Measurements from ENCODE around the gene TOR2A. TPM values are rescaled to one million over a fixed set of nuclear protein-coding genes. Genes with fewer than 3 reads are reported as not detected.

TOR2A gene
- total and polyA plus RNA-seq, 2 of the 8 experiments (the other 6 are each of a cell fraction or from before 2014, with no cell fraction given): 18.7 to 24.9 TPM

DNA sequence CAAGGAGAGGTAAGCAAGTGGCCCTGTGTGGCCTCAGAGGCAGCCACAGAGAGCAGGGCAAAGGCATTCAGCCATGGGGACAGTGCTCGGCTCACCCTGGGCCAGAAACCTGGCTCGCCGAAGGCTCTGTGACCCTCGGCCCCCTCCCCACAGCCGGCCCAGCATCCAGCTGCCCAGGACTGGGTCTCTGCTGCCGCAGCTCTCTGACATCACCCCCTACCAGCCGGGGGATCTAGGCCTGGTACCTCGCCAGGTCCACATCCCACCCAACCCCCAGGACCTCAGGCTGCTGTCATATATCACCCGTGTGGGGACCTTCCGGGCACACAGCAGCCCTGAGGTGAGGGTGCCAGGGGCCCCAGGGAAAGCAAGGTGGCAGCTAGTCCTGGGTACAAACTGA lies 22.2 kb downstream of the TOR2A start:
- CTCF ChIA-PET (ENCODE audit: partially characterized antibody): interaction anchor here (1.2 to 3.9 kb wide), 9 partner anchors 9 to 209 kb away, joined by 3 to 23 read pairs (median 4); partner anchors contain the start of gene TOR2A
- POLR2A ChIA-PET (ENCODE audit: partially characterized antibody): interaction anchor here (0.7 to 2.6 kb wide), 6 partner anchors 9 to 262 kb away, joined by 3 to 7 read pairs (median 4); partner anchors contain the start of genes LRSAM1 and RPL12

More for the DNA sequence above, 22.2 kb downstream of the TOR2A start:
- 90% methylated on average over 10 of the region's 10 CpGs; no CpG with 5 or more reads in 1 of the 2 experiments for WGBS, 2 experiments (ENCODE audit: extremely low coverage in 1 of 2, insufficient coverage in 1 of 2, insufficient read length in 1 of 2, insufficient replicate concordance in 2 of 2, low coverage in 1 of 2, low lambda C conversion rate in 2 of 2, missing lambda C conversion rate in 1 of 2)
- Histone ChIP-seq H4K20me1 (replicated peaks in 1 of 2; ENCODE audit: control insufficient read depth in 1 of 2, insufficient read depth in 2 of 2, low read length in 2 of 2) (peaks cover 0 to 3% of the 10 kb centered on the region in 2 experiments), H3K23ac (ENCODE audit: insufficient read length) (no peak overlapping the region), H3K79me2 (ENCODE audit: control insufficient read depth in 1 of 2, insufficient read depth in 2 of 2, low read length in 2 of 2) (no peaks in the 10 kb centered on the region), H3K9ac (replicated peaks in 1 of 4; ENCODE audit: extremely low read depth in 1 of 4, low read depth in 3 of 4, low read length in 3 of 4) (no peak overlapping the region), H3K79me1 (ENCODE audit: low read depth, low read length) (no peaks in the 10 kb centered on the region; the same call in 1 of the 2 replicates), H2BK12ac (ENCODE audit: low read depth, low read length) (peak overlapping the region; percentile 10; the same call in 1 of the 2 replicates), H2AK5ac (ENCODE audit: low read depth, low read length) (no peak overlapping the region; the same call in 1 of the 2 replicates), H3K14ac (ENCODE audit: insufficient read length) (no peak overlapping the region), H3K27me3 (replicated peaks in 1 of 4; ENCODE audit: control insufficient read depth in 3 of 4, extremely low read depth in 1 of 4, insufficient read depth in 3 of 4, low read length in 3 of 4) (0 out of 7 replicates have a peak, but pooled peaks cover 0 to 2% (median 0%) of the 10 kb centered on the region in 4 experiments), H3K36me3 (ENCODE audit: control insufficient read depth in 2 of 4, insufficient read depth in 4 of 4, low read length in 3 of 4) (no peaks in the 10 kb centered on the region), H4K91ac (replicated peaks; ENCODE audit: insufficient read length, low read length) (no peak overlapping the region), H3K27ac (ENCODE audit: low read depth, low read length) (no peak overlapping the region), H2BK20ac (ENCODE audit: low read length) (no peak overlapping the region), H4K8ac (ENCODE audit: extremely low read depth, insufficient read depth, low read length) (no peak overlapping the region), H3K4me3 (ENCODE audit: extremely low read depth in 1 of 4, insufficient read depth in 2 of 4, low read depth in 3 of 4, low read length in 4 of 4) (no peak overlapping the region), H3K9me3 (ENCODE audit: insufficient read depth in 2 of 2, low read depth in 1 of 2, low read length in 1 of 2) (no peaks in the 10 kb centered on the region), H3K4ac (replicated peaks; ENCODE audit: insufficient read length, low read depth, low read length) (no peak overlapping the region), H3K4me1 (replicated peaks in 1 of 4; ENCODE audit: control insufficient read depth in 3 of 4, insufficient read depth in 4 of 4, low read length in 3 of 4) (peaks cover 0 to 28% (median 20%) of the 10 kb centered on the region in 4 experiments; a peak in 6 of 7 replicates), H2AFZ (ENCODE audit: low read length) (no peak overlapping the region), H2BK15ac (ENCODE audit: low read length) (no peak overlapping the region), H3K56ac (replicated peaks; ENCODE audit: insufficient read length, low read depth, low read length) (no peak overlapping the region), H4K5ac (ENCODE audit: insufficient read length, low read depth, low read length) (no peak overlapping the region), H3K4me2 (ENCODE audit: insufficient read depth in 1 of 2, low read depth in 2 of 2, low read length in 2 of 2) (no peak overlapping the region), H3K23me2 (ENCODE audit: low read depth, low read length) (peaks cover 10% of the 10 kb centered on the region; the same call in 1 of the 2 replicates), H2BK5ac (ENCODE audit: low read depth, low read length) (peak overlapping the region; percentile 62), H2BK120ac (replicated peaks; ENCODE audit: low read depth, low read length) (no peak overlapping the region), H3K18ac (ENCODE audit: extremely low read depth, low read length) (no peak overlapping the region)
- DNase-seq (ENCODE audit: low read depth in 1 of 2, low spot score in 2 of 2): no peak
- TF ChIP-seq RXRA (IDR thresholded peaks at IDR 0.05; ENCODE audit: insufficient read depth, low read depth, low read length) (no peak), SP2 (IDR thresholded peaks at IDR 0.05; ENCODE audit: low read length) (no peak), TAF1 (IDR thresholded peaks at IDR 0.05; ENCODE audit: low read depth, low read length) (no peak), SIX5 (IDR thresholded peaks at IDR 0.05; ENCODE audit: low read depth, low read length) (no peak), ATF3 (IDR thresholded peaks at IDR 0.05; ENCODE audit: insufficient read depth, low read depth, low read length) (no peak), HDAC6 (IDR thresholded peaks at IDR 0.05; ENCODE audit: low read depth, low read length) (no peak), CBX5 (IDR thresholded peaks at IDR 0.05; ENCODE audit: low read depth, low read length) (no peak), RNF2 (IDR thresholded peaks at IDR 0.05; ENCODE audit: borderline replicate concordance, low read depth, low read length, missing control alignments, poor library complexity, severe bottlenecking) (no peak)
- no peak for FAIRE-seq
